Kidney (tissue), 14 donors: Measurements from ENCODE around the gene NPBWR2. TPM values are rescaled to one million over a fixed set of nuclear protein-coding genes. Genes with fewer than 3 reads are reported as not detected.

Experiments
- DNase-seq, 5 donors: peaks; one replicate each; pipeline ENCODE4 v3.0.0-alpha.2; 2013 to 2020
- FAIRE-seq: peaks from 2 replicates; lab custom pipeline; 2012; peaks lifted over from hg19 to GRCh38; lab: Jason Lieb, UNC
- H3K27ac ChIP-seq, 2 donors: one replicate each; pipeline ENCODE4 v1.7.0; 2013; ENCODE audit warnings: low read depth in 2 of 2, low read length in 2 of 2, inconsistent platforms in 1 of 2
- H3K27me3 ChIP-seq: one replicate; pipeline ENCODE4 v1.7.1; 2013; ENCODE audit warnings: low read length, inconsistent platforms; ENCODE audit not compliant: control insufficient read depth, insufficient read depth
- H3K36me3 ChIP-seq, 3 donors: one replicate each; pipeline versions ENCODE4 v1.7.0 to v1.7.1; 2013; ENCODE audit warnings: low read length in 3 of 3, control low read depth in 1 of 3, inconsistent platforms in 1 of 3; ENCODE audit not compliant: insufficient read depth in 3 of 3, control insufficient read depth in 2 of 3
- H3K4me1 ChIP-seq, 3 donors: one replicate each; pipeline versions ENCODE4 v1.7.0 to v1.7.1; 2013; ENCODE audit warnings: low read length in 3 of 3, inconsistent platforms in 1 of 3, low read depth in 1 of 3; ENCODE audit not compliant: control insufficient read depth in 2 of 3, insufficient read depth in 2 of 3
- H3K4me3 ChIP-seq, 3 donors: one replicate each; pipeline versions ENCODE4 v1.7.0 to v1.8.1; 2013; ENCODE audit warnings: low read length in 3 of 3, control low read depth in 1 of 3, inconsistent platforms in 1 of 3
- H3K9ac ChIP-seq, 3 donors: one replicate each; pipeline versions ENCODE4 v1.7.0 to v1.7.1; 2013; ENCODE audit warnings: low read length in 3 of 3, control low read depth in 1 of 3, inconsistent platforms in 1 of 3
- H3K9me3 ChIP-seq, 3 donors: one replicate each; pipeline versions ENCODE4 v1.7.0 to v1.7.1; 2013; ENCODE audit warnings: low read length in 3 of 3, control low read depth in 1 of 3, inconsistent platforms in 1 of 3; ENCODE audit not compliant: control insufficient read depth in 2 of 3, insufficient read depth in 1 of 3
- intact Hi-C: fragments of 100-400 bp; cut with DNase I; formaldehyde crosslinking; loops from one replicate; pipeline ENCODE4 v1.11.1; 2022
- polyA plus RNA-seq: library from polyadenylated mRNA; stranded (reverse); fragments of 350-450 nt; fragmentation: Illumina TruSeq; extraction: RNeasy Lipid Tissue Mini Kit (QIAGEN cat#74804); gene quantifications from one replicate; pipeline ENCODE4 v1.2.3, GENCODE V29; 2014; ENCODE audit warnings: low read depth, low replicate concordance; ENCODE audit not compliant: insufficient read depth
- total RNA-seq: library from RNA; stranded (reverse); fragmentation: NEBNext Ultra II Directional; extraction: Animal tissue kit (Norgen Biotek cat#: 25700); gene quantifications from one replicate; pipeline ENCODE4 v1.2.1, GENCODE V29; 2021
- TF ChIP-seq, protein P1 (sequence below): IDR thresholded peaks from 3 replicates; pipeline ENCODE4 v1.5.1; 2012; ENCODE audit warnings: mild to moderate bottlenecking, moderate library complexity, borderline replicate concordance; ENCODE audit not compliant: insufficient read depth; ENCODE audit errors: extremely low read depth
- donor health status: control.
- donor health status: control.
- donor health status: control.
- donor health status: control.
- donor health status: control.
- donor health status: DM: yes; HTN: yes; CAD: no.
- donor health status: Normal renal cell carcinoma (clear cell type).

Gene NPBWR2
- total and polyA plus RNA-seq, 2 donors from 2014 or later: not detected

DNA sequence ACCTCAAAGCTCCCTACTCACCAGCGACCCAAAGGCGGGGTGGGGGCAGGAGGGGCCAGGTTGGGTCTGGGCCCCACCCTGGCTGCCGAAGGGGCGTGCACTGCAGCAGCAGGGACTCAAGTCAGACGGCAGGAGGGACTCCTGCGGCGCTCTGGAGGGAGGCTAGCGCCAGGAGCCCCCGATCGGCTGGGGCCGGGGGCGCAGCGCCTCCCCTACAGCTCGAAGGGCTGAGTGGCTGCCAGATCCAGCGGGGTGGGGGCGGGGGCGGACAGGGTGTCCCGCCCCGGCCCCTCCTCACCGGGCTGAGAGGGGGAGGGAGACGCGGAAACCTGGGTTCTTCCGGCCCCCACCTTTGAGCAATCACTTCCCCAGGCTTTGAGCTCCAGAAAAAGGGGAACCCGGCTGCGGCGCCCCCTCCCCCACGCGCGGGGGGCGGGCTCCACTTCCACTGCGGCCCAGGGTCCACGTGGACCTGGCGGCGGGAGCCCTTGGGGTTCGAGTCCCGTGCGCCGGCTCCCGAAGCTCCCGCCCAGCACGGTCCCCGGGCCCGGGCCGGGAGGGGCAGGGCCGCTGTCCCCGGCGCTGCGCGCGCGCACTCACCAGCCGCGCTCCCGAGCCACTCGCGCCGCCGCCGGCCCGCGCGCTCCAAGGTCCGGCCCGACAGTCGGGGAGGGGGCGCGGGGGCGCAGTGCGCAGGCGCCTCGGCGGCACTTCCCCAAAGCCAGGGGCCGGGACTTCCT, 27.9 kb downstream of the NPBWR2 start, which contains the start of gene RGS19:
RGS19 (minus strand) TSS at position 246 of the 740 bp plus-strand sequence. CDS start 2,632 bp downstream, outside the sequence.
- H3K4me3 ChIP-seq: peak within 1 kb of the TSS; percentile 21 to 59 (median 28)
- H3K36me3 ChIP-seq: no peaks in the 10 kb centered on the region
- H3K4me1 ChIP-seq: peaks cover 0 to 23% (median 3%) of the 10 kb centered on the region in 3 donors
- intact Hi-C loops: no loop called here
- TF ChIP-seq, protein P1, sequence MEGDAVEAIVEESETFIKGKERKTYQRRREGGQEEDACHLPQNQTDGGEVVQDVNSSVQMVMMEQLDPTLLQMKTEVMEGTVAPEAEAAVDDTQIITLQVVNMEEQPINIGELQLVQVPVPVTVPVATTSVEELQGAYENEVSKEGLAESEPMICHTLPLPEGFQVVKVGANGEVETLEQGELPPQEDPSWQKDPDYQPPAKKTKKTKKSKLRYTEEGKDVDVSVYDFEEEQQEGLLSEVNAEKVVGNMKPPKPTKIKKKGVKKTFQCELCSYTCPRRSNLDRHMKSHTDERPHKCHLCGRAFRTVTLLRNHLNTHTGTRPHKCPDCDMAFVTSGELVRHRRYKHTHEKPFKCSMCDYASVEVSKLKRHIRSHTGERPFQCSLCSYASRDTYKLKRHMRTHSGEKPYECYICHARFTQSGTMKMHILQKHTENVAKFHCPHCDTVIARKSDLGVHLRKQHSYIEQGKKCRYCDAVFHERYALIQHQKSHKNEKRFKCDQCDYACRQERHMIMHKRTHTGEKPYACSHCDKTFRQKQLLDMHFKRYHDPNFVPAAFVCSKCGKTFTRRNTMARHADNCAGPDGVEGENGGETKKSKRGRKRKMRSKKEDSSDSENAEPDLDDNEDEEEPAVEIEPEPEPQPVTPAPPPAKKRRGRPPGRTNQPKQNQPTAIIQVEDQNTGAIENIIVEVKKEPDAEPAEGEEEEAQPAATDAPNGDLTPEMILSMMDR: no peak
- H3K27me3 ChIP-seq: peaks cover 2% of the 10 kb centered on the region
- peak within 1 kb of the TSS in 2 of 3 donors; percentile 55 for H3K9ac ChIP-seq
- peak within 1 kb of the TSS; percentile 32 to 65 for H3K27ac ChIP-seq
- H3K9me3 ChIP-seq: no peaks in the 10 kb centered on the region
- peak; percentile 67 to 89 (median 84) for DNase-seq
- FAIRE-seq: no peak

DNA sequence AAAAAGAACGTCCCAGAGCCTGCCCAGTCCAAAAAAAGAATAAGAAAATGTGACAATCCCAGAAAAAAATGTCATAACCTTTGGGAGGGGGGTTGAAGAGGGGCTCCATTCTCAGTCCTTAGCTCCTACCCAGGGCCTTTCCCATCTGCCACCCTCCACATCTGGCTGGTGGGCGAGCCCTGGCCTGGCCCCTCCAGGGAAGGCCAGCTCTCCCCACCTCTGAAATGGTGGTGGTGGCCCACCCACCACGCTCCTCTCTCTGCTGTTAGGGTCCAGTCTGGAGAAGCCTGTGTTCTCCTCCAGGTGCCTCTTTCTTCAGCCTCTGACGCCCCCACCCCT, 28.5 kb downstream of the NPBWR2 start:
- TF ChIP-seq, protein P1: no peak
- Histone ChIP-seq H3K4me1 (peaks cover 0 to 22% (median 3%) of the 10 kb centered on the region in 3 donors), H3K36me3 (no peaks in the 10 kb centered on the region), H3K27me3 (no peaks in the 10 kb centered on the region), H3K9me3 (no peaks in the 10 kb centered on the region), H3K4me3 (peak overlapping the region in 2 of 3 donors; percentile 28 to 59), H3K27ac (peak overlapping the region in 1 of 2 donors; percentile 65), H3K9ac (peak overlapping the region in 2 of 3 donors; percentile 55)
- intact Hi-C loops: no loop called here
- FAIRE-seq (no peak), DNase-seq (no peak)

DNA sequence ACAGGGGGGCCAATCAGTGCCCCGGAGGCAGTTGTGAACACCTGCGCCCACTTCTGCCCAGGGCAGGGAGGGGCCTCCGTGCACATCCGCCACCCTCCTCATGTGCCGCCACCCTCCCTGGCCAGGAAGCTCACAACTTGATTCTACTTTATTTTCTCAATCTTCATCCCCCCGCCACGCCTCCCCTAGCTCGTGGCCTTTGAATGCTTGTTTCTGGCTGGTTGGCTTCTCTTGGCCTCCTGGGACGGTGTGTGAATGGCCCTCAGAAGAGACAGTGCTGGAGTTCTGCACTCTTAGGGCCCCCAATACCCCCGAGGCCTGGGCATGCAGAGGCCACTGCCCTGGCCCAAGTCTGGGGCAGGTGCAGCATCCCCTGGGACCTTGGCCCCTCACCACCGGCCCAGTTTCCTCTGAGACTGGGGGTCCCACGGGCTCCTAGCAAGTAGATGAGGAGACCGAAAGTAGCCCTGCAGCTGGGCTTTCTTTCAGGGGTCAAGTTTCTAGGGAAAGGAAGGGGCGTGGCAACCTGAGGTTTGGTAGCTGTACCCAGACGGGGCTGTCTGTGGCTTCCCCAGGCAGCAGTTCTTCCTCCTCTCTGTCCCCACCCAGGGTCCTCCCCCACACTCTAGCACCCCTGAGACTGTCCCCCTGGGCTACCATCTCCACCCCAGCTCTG, 29.4 kb downstream of the NPBWR2 start:
- no peak overlapping the region for H3K9ac ChIP-seq
- H3K4me3 ChIP-seq: peak overlapping the region in 1 of 3 donors; percentile 59
- H3K27ac ChIP-seq: no peak overlapping the region

More for the DNA sequence above, 29.4 kb downstream of the NPBWR2 start:
- Histone ChIP-seq H3K4me1 (peaks cover 0 to 19% (median 3%) of the 10 kb centered on the region in 3 donors), H3K36me3 (no peaks in the 10 kb centered on the region), H3K9me3 (no peaks in the 10 kb centered on the region), H3K27me3 (no peaks in the 10 kb centered on the region)
- TF ChIP-seq, protein P1: no peak
- FAIRE-seq (no peak), DNase-seq (peak in 1 of 5 donors; percentile 61)
- intact Hi-C loops: no loop called here
